GM12875 (cell line): Measurements from ENCODE around the gene ZNF202.

Experiments used
- H3K4me3 ChIP-seq: one replicate; pipeline ENCODE4 v1.5.1; 2011; ENCODE audit warnings: low read depth, low read length, control low read depth
- CTCF ChIP-seq: IDR thresholded peaks from 2 replicates; pipeline ENCODE4 v1.5.1; 2011; ENCODE audit warnings: low read depth, mild to moderate bottlenecking, control low read depth, inconsistent platforms, low read length, moderate library complexity, borderline replicate concordance; ENCODE audit not compliant: insufficient read depth

Gene ZNF202

GRCh38 chr11:123700772-123701171 is 40.7 kb downstream of the ZNF202 start:
- no peak overlapping the region for H3K4me3 ChIP-seq
- TF ChIP-seq CTCF = no peak

GRCh38 chr11:123698546-123699127 is 42.8 kb downstream of the ZNF202 start:
- no peak for TF ChIP-seq CTCF
- H3K4me3 ChIP-seq = no peak overlapping the region

- H3K4me3 ChIP-seq = no peak overlapping the region
- TF ChIP-seq CTCF = no peak
Measured at GRCh38 chr11:123696183-123696582, 45.3 kb downstream of the ZNF202 start.

- no peak for TF ChIP-seq CTCF
- H3K4me3 ChIP-seq = no peak overlapping the region
Measured at GRCh38 chr11:123695231-123695630, 46.2 kb downstream of the ZNF202 start.

GRCh38 chr11:123694551-123694950 is 46.9 kb downstream of the ZNF202 start:
- H3K4me3 ChIP-seq = no peak overlapping the region
- TF ChIP-seq CTCF = no peak

GRCh38 chr11:123692961-123693360 is 48.5 kb downstream of the ZNF202 start:
- no peak for TF ChIP-seq CTCF

GRCh38 chr11:123690485-123690884 is 51.0 kb downstream of the ZNF202 start:
- no peak overlapping the region for H3K4me3 ChIP-seq
- no peak for TF ChIP-seq CTCF

More at GRCh38 chr11:123692961-123693360, 48.5 kb downstream of the ZNF202 start:
- H3K4me3 ChIP-seq = no peak overlapping the region
